Measurements from ENCODE around the gene MDGA2. TPM values are rescaled to one million over a fixed set of nuclear protein-coding genes. Genes with fewer than 3 reads are reported as not detected.

The MDGA2 gene
- total RNA-seq, 1 donor from 2014 or later = 0.39 TPM

DNA sequence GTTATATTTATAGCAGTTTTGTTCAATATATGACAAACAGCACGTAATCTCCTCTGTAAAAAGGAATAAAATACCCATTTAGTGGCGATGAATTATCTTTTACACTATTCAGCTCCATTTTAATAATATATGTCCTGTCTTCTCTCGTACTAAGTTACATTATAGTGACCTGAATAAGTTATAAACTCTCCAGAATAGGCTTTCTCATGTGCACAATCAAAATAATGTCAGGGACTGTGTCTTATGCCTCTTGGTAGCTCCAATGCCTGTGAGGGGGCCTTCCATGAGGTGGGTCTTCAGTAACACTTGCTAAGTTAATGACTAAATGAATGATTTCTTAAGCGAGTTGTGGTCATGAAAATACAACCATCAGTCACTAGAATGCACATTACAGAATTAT, 150.9 kb downstream of the MDGA2 start:
- DNase-seq = no peak
- H3K9me3 Mint-ChIP-seq (ENCODE audit: unreplicated experiment) = peaks cover 2% of the 10 kb centered on the region
- TF ChIP-seq, protein P1, sequence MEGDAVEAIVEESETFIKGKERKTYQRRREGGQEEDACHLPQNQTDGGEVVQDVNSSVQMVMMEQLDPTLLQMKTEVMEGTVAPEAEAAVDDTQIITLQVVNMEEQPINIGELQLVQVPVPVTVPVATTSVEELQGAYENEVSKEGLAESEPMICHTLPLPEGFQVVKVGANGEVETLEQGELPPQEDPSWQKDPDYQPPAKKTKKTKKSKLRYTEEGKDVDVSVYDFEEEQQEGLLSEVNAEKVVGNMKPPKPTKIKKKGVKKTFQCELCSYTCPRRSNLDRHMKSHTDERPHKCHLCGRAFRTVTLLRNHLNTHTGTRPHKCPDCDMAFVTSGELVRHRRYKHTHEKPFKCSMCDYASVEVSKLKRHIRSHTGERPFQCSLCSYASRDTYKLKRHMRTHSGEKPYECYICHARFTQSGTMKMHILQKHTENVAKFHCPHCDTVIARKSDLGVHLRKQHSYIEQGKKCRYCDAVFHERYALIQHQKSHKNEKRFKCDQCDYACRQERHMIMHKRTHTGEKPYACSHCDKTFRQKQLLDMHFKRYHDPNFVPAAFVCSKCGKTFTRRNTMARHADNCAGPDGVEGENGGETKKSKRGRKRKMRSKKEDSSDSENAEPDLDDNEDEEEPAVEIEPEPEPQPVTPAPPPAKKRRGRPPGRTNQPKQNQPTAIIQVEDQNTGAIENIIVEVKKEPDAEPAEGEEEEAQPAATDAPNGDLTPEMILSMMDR (IDR thresholded peaks at IDR 0.05; ENCODE audit: partially characterized antibody, unreplicated experiment) = no peak
- no peaks in the 10 kb centered on the region for H3K36me3 Mint-ChIP-seq (ENCODE audit: unreplicated experiment)
- H3K4me3 Mint-ChIP-seq (ENCODE audit: unreplicated experiment) = no peak overlapping the region
- H3K4me1 Mint-ChIP-seq (ENCODE audit: low read depth, unreplicated experiment) = no peaks in the 10 kb centered on the region
- H3K27ac Mint-ChIP-seq (ENCODE audit: unreplicated experiment) = no peak overlapping the region
- H3K27me3 Mint-ChIP-seq (ENCODE audit: unreplicated experiment) = no peaks in the 10 kb centered on the region

DNA sequence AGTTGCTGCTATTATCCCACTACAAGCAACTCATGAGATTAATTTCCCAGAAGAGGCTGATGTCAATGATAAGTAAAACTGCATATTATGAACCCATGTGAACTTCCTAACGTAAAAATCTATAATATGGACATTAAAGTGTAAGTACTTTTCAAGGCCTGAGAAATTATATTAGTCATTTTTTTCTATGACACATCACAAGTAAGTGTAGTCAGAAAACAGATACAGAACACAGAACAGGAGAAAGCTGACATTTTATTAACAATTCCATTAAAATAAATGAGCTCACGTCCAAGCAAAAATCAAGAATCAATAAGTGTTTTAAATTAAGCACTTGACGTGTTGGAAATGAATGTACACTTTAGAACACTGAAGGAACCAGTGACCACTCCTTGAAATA, 155.0 kb downstream of the MDGA2 start:
- no peak overlapping the region for H3K27ac Mint-ChIP-seq (ENCODE audit: unreplicated experiment)
- H3K9me3 Mint-ChIP-seq (ENCODE audit: unreplicated experiment) = no peaks in the 10 kb centered on the region
- TF ChIP-seq, protein P1 (IDR thresholded peaks at IDR 0.05; ENCODE audit: partially characterized antibody, unreplicated experiment) = no peak
- DNase-seq = no peak
- H3K4me3 Mint-ChIP-seq (ENCODE audit: unreplicated experiment) = no peak overlapping the region
- no peaks in the 10 kb centered on the region for H3K36me3 Mint-ChIP-seq (ENCODE audit: unreplicated experiment)
- no peaks in the 10 kb centered on the region for H3K4me1 Mint-ChIP-seq (ENCODE audit: low read depth, unreplicated experiment)
- H3K27me3 Mint-ChIP-seq (ENCODE audit: unreplicated experiment) = no peaks in the 10 kb centered on the region

DNA sequence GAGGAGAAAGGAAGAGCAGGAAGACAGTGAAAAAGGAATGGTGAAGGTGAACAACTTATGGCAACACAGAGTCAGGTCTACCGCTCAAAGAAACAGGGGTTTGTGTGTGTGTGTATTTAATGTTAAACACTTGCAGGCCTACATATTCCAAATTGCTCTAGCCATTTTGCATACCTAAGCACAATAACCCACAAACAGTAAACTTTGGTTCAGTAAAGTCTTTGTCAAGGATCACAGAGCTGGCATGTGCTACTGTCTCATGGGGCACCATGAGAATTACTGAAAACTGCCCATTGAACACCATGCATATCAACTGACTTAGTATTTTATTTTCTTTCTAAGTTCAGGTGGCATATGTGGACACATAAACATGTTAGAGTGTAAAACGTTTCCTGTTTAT, 163.6 kb downstream of the MDGA2 start:
- H3K9me3 Mint-ChIP-seq (ENCODE audit: unreplicated experiment) = no peaks in the 10 kb centered on the region
- no peaks in the 10 kb centered on the region for H3K36me3 Mint-ChIP-seq (ENCODE audit: unreplicated experiment)
- no peaks in the 10 kb centered on the region for H3K4me1 Mint-ChIP-seq (ENCODE audit: low read depth, unreplicated experiment)
- no peak overlapping the region for H3K4me3 Mint-ChIP-seq (ENCODE audit: unreplicated experiment)
- no peak for DNase-seq
- H3K27me3 Mint-ChIP-seq (ENCODE audit: unreplicated experiment) = no peaks in the 10 kb centered on the region
- TF ChIP-seq, protein P1 (IDR thresholded peaks at IDR 0.05; ENCODE audit: partially characterized antibody, unreplicated experiment) = no peak
- H3K27ac Mint-ChIP-seq (ENCODE audit: unreplicated experiment) = no peak overlapping the region

DNA sequence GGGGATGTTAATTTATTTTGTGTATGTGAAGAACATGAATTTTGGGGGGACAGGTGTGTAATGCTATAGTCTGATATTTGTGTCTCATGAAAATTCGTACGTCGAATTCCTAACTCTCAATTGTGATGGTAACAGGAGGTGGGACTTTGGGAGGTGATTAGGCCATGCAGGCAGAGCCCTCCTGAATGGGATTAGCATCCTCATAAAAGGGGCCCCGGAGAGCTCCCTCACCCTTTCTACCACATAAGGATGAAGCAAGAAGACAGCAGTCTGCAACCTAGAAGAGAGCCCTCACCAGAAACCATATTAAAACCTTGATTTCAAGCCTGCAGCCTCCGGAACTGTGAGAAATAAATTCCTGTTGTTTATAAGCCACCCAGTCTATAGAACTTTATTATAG, 165.4 kb downstream of the MDGA2 start:
- no peaks in the 10 kb centered on the region for H3K27me3 Mint-ChIP-seq (ENCODE audit: unreplicated experiment)
- DNase-seq = no peak
- H3K4me1 Mint-ChIP-seq (ENCODE audit: low read depth, unreplicated experiment) = no peaks in the 10 kb centered on the region
- no peak overlapping the region for H3K27ac Mint-ChIP-seq (ENCODE audit: unreplicated experiment)
- no peaks in the 10 kb centered on the region for H3K36me3 Mint-ChIP-seq (ENCODE audit: unreplicated experiment)
- no peak overlapping the region for H3K4me3 Mint-ChIP-seq (ENCODE audit: unreplicated experiment)
- H3K9me3 Mint-ChIP-seq (ENCODE audit: unreplicated experiment) = no peaks in the 10 kb centered on the region
- TF ChIP-seq, protein P1 (IDR thresholded peaks at IDR 0.05; ENCODE audit: partially characterized antibody, unreplicated experiment) = no peak

DNA sequence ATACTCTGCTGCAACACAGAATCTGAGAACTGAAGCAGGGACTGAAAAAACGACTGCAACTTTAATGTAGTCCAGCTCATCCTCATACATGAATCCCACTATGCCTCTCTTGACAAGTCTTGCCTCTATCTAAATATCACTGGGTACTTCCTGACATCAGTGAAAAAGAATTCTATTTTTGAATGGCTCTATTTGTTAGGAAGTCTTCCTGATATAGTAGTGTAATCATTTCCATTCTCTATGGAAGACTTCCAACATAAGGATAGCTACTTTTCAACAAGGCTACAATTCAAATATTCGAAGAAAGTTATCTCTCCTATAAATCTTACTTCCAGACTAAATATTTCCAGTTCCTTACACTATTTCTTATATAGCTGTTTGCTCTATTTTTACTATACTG, 167.5 kb downstream of the MDGA2 start:
- Mint-ChIP-seq H3K36me3 (ENCODE audit: unreplicated experiment) (no peaks in the 10 kb centered on the region), H3K9me3 (ENCODE audit: unreplicated experiment) (no peaks in the 10 kb centered on the region), H3K4me3 (ENCODE audit: unreplicated experiment) (no peak overlapping the region), H3K27ac (ENCODE audit: unreplicated experiment) (no peak overlapping the region), H3K27me3 (ENCODE audit: unreplicated experiment) (no peaks in the 10 kb centered on the region), H3K4me1 (ENCODE audit: low read depth, unreplicated experiment) (no peaks in the 10 kb centered on the region)
- TF ChIP-seq, protein P1 (IDR thresholded peaks at IDR 0.05; ENCODE audit: partially characterized antibody, unreplicated experiment) = no peak
- no peak for DNase-seq
